ENCODE results near the gene LRTM2.

DNA sequence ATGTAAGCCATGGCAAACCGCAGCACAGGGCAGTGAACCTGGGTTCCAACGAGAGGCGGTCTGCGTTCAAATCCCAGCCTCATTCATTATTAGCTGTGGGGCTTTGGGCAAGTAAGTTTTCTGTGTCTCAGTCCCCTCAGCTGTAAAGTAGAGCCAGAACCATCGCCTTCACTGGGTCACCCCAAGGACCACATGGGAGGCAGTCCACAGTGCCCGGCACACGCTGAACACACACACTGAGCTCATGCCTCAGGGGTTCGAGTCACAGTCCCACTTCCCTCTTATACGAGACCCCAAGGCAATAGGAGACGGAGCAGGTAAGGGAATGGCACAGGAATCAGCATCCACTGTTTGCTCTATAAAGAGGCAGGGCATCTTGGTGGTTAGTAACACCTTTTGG lies 19.1 kb downstream of the LRTM2 start:
- TF ChIP-seq, protein P1, sequence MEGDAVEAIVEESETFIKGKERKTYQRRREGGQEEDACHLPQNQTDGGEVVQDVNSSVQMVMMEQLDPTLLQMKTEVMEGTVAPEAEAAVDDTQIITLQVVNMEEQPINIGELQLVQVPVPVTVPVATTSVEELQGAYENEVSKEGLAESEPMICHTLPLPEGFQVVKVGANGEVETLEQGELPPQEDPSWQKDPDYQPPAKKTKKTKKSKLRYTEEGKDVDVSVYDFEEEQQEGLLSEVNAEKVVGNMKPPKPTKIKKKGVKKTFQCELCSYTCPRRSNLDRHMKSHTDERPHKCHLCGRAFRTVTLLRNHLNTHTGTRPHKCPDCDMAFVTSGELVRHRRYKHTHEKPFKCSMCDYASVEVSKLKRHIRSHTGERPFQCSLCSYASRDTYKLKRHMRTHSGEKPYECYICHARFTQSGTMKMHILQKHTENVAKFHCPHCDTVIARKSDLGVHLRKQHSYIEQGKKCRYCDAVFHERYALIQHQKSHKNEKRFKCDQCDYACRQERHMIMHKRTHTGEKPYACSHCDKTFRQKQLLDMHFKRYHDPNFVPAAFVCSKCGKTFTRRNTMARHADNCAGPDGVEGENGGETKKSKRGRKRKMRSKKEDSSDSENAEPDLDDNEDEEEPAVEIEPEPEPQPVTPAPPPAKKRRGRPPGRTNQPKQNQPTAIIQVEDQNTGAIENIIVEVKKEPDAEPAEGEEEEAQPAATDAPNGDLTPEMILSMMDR (conservative IDR thresholded peaks at IDR 0.05; ENCODE audit: low read length): no peak
- no peak for TF ChIP-seq EZH2phosphoT487 (IDR thresholded peaks at IDR 0.05; ENCODE audit: borderline replicate concordance, low read depth, low read length)
